NCI-H2227 (cell line): ENCODE data around the gene GABRP.
A peak's percentile ranks its signal among the peaks of the same experiment; 100 is the strongest.
"Not testable (repeated sequence)": the region's sequence is repeated elsewhere in the genome, so short reads cannot be mapped to it uniquely, and the experiment has no call there.

Source experiments
- DNase-seq: peaks from one replicate; lab custom pipeline; 2025; ENCODE audit not compliant: unreplicated experiment; lab: John Stamatoyannopoulos, UW

Gene GABRP

GRCh38 chr5:170791325-170791954 is 7.9 kb downstream of the GABRP start:
- peak; percentile 70 for DNase-seq

- DNase-seq: no peak
These were observed 9.4 kb downstream of the GABRP start for GRCh38 chr5:170792878-170793277.

GRCh38 chr5:170795154-170795553 is 11.6 kb downstream of the GABRP start:
- DNase-seq: no peak

GRCh38 chr5:170805666-170806065 is 22.1 kb downstream of the GABRP start:
- no peak for DNase-seq

- DNase-seq: peak; percentile 57
These were observed 26.0 kb downstream of the GABRP start for GRCh38 chr5:170809551-170809950.

GRCh38 chr5:170811719-170812118 is 28.2 kb downstream of the GABRP start:
- DNase-seq: no peak

- no peak for DNase-seq
These were observed 29.7 kb downstream of the GABRP start for GRCh38 chr5:170813231-170813630.

GRCh38 chr5:170817195-170817594 is 33.7 kb downstream of the GABRP start:
- DNase-seq: no peak

- no peak for DNase-seq
These were observed 34.7 kb downstream of the GABRP start for GRCh38 chr5:170818232-170818631.

GRCh38 chr5:170819824-170820223 is 36.3 kb downstream of the GABRP start:
- no peak for DNase-seq

- DNase-seq: no peak
These were observed 37.8 kb downstream of the GABRP start for GRCh38 chr5:170821257-170821800.

- no peak for DNase-seq
These were observed 42.6 kb downstream of the GABRP start for GRCh38 chr5:170826117-170826516.

GRCh38 chr5:170832241-170832640 is 48.7 kb downstream of the GABRP start:
- no peak for DNase-seq

GRCh38 chr5:170833981-170834380 is 50.5 kb downstream of the GABRP start:
- not testable (repeated sequence) for DNase-seq

- DNase-seq: no peak
These were observed 52.7 kb downstream of the GABRP start for GRCh38 chr5:170836226-170836625.

GRCh38 chr5:170843870-170844269 is 60.3 kb downstream of the GABRP start:
- no peak for DNase-seq

- DNase-seq: no peak
These were observed 61.1 kb downstream of the GABRP start for GRCh38 chr5:170844651-170845050.

GRCh38 chr5:170846416-170846815 is 62.9 kb downstream of the GABRP start:
- no peak for DNase-seq

- DNase-seq: no peak
These were observed 63.3 kb downstream of the GABRP start for GRCh38 chr5:170846846-170847245.

GRCh38 chr5:170848033-170848432 is 64.5 kb downstream of the GABRP start:
- DNase-seq: no peak

- DNase-seq: no peak
These were observed 65.8 kb downstream of the GABRP start for GRCh38 chr5:170849374-170849773.

- DNase-seq: no peak
These were observed 71.0 kb downstream of the GABRP start for GRCh38 chr5:170854566-170854965.

GRCh38 chr5:170857066-170857465 is 73.5 kb downstream of the GABRP start:
- no peak for DNase-seq
